K562 (cell line): ENCODE data around the gene GAPDH. TPM values are rescaled to one million over a fixed set of nuclear protein-coding genes. Genes with fewer than 3 reads are reported as not detected.
A peak's percentile ranks its signal among the peaks of the same experiment; 100 is the strongest.

Experiments
- ADNP ChIP-seq: fragments of 200-800 bp; sonication (Bioruptor generic); IDR thresholded peaks from 2 replicates; pipeline ENCODE4 v1.6.1; 2016; ENCODE audit warnings: missing genetic modification characterization, missing compliant biosample characterization
- CHD2 ChIP-seq: IDR thresholded peaks from 2 replicates; pipeline ENCODE4 v1.6.1; 2011; ENCODE audit warnings: low read depth, low read length
- E2F3 ChIP-seq: fragments of 250-450 bp; sonication (Bioruptor Pico); IDR thresholded peaks from 2 replicates; pipeline ENCODE4 v1.4.0; 2020; ENCODE audit warnings: mild to moderate bottlenecking
- EP300 ChIP-seq: IDR thresholded peaks from 2 replicates; pipeline ENCODE4 v1.6.1; 2012; ENCODE audit warnings: low read length, improper control_type of control experiment
- FOSL1 ChIP-seq: fragments of 200-800 bp; sonication (Bioruptor generic); conservative IDR thresholded peaks from 2 replicates; pipeline ENCODE4 v1.6.1; 2016; ENCODE audit warnings: missing genetic modification characterization, missing compliant biosample characterization
- KHSRP ChIP-seq: fragments of 450-650 bp; IDR thresholded peaks from 2 replicates; pipeline ENCODE4 v1.6.1; 2017
- NFXL1 ChIP-seq: fragments of 450-650 bp; formaldehyde crosslinking; IDR thresholded peaks from 2 replicates; pipeline ENCODE4 v1.4.0; 2021; ENCODE audit warnings: mild to moderate bottlenecking
- PHTF2 ChIP-seq: fragments of 250-450 bp; sonication (Bioruptor Pico); IDR thresholded peaks from 2 replicates; pipeline ENCODE4 v1.5.0; 2021; ENCODE audit warnings: mild to moderate bottlenecking
- POLR3A ChIP-seq: IDR thresholded peaks from 2 replicates; pipeline ENCODE4 v1.6.1; 2011; ENCODE audit warnings: borderline replicate concordance, mild to moderate bottlenecking, moderate library complexity; ENCODE audit not compliant: insufficient read length, insufficient read depth; ENCODE audit errors: extremely low read depth
- RBM15 ChIP-seq: fragments of 200-400 bp; formaldehyde crosslinking; IDR thresholded peaks from 2 replicates; pipeline ENCODE4 v1.6.1; 2018; ENCODE audit warnings: mild to moderate bottlenecking, low read length, moderate library complexity; ENCODE audit not compliant: insufficient read depth
- TAF9B ChIP-seq: fragments of 450-650 bp; IDR thresholded peaks from 2 replicates; pipeline ENCODE4 v1.6.1; 2018; ENCODE audit warnings: mild to moderate bottlenecking; ENCODE audit not compliant: partially characterized antibody
- ZFPM2 ChIP-seq: fragments of 250-450 bp; sonication (Bioruptor Pico); IDR thresholded peaks from 2 replicates; pipeline ENCODE4 v1.5.1; 2022; ENCODE audit warnings: mild to moderate bottlenecking
- ZNF124 ChIP-seq: sonication (generic); formaldehyde crosslinking; IDR thresholded peaks from 2 replicates; pipeline ENCODE4 v1.8.1; 2022; ENCODE audit warnings: missing genetic modification reagents
- polyA plus RNA-seq, 8 experiments: library from polyadenylated mRNA; depleted of rRNA in 4 of 8; stranded (reverse) in 5 of 8; unstranded in 3 of 8; fragments of >200 nt; fragmentation: Nextera tagmentation in 2 of 8; fragmentation: Illumina TruSeq in 1 of 8; extraction: Ambion mirVana in 2 of 8; extraction: Trizol in 1 of 8; gene quantifications; 2 replicates each; pipeline versions ENCODE4 v1.2.1 to v1.2.3, GENCODE V29; 2011 to 2014; ENCODE audit warnings: inconsistent platforms in 1 of 8, missing spikeins in 1 of 8
- total RNA-seq, 7 experiments: library from RNA; depleted of rRNA in 6 of 7; stranded (reverse); fragments of >200 nt in 6 of 7; fragmentation: Illumina TruSeq in 2 of 7; extraction: Trizol in 2 of 7; gene quantifications; 2 replicates each; pipeline versions ENCODE4 v1.2.1 to v1.2.3, GENCODE V29; 2011 to 2021; ENCODE audit warnings: low replicate concordance in 1 of 7
- TF ChIP-seq, protein P1 (sequence below): sonication (generic); formaldehyde crosslinking; IDR thresholded peaks from 2 replicates; pipeline ENCODE4 v1.8.1; 2023; ENCODE audit warnings: missing genetic modification reagents, mild to moderate bottlenecking, borderline replicate concordance
- TF ChIP-seq, protein P2 (sequence below): IDR thresholded peaks from 2 replicates; pipeline ENCODE4 v1.6.1; 2016; ENCODE audit warnings: missing genetic modification characterization, missing compliant biosample characterization
- TF ChIP-seq, protein P3 (sequence below): fragments of 450-650 bp; IDR thresholded peaks from 2 replicates; pipeline ENCODE4 v1.6.1; 2014; ENCODE audit warnings: low read depth, mild to moderate bottlenecking, moderate library complexity, borderline replicate concordance
- TF ChIP-seq, protein P4 (sequence below), 2 experiments: fragments of 450-650 bp in 1 of 2; sonication (generic) in 1 of 2; formaldehyde crosslinking in 1 of 2; IDR thresholded peaks in 1 of 2; conservative IDR thresholded peaks in 1 of 2; 2 replicates each; pipeline versions ENCODE4 v1.6.1 to v1.8.1; 2016 to 2023; ENCODE audit warnings: mild to moderate bottlenecking in 2 of 2, moderate library complexity in 2 of 2, inconsistent platforms in 1 of 2, missing genetic modification reagents in 1 of 2
- TF ChIP-seq, protein P5 (sequence below): fragments of 450-650 bp; formaldehyde crosslinking; IDR thresholded peaks from 2 replicates; pipeline ENCODE4 v1.4.0; 2022; ENCODE audit warnings: mild to moderate bottlenecking, moderate library complexity

GAPDH gene
- total and polyA plus RNA-seq, 9 of the 15 experiments (the other 6 are each of a cell fraction or from before 2014, with no cell fraction given): 2,206 to 6,793 (median 4,217) TPM

DNA sequence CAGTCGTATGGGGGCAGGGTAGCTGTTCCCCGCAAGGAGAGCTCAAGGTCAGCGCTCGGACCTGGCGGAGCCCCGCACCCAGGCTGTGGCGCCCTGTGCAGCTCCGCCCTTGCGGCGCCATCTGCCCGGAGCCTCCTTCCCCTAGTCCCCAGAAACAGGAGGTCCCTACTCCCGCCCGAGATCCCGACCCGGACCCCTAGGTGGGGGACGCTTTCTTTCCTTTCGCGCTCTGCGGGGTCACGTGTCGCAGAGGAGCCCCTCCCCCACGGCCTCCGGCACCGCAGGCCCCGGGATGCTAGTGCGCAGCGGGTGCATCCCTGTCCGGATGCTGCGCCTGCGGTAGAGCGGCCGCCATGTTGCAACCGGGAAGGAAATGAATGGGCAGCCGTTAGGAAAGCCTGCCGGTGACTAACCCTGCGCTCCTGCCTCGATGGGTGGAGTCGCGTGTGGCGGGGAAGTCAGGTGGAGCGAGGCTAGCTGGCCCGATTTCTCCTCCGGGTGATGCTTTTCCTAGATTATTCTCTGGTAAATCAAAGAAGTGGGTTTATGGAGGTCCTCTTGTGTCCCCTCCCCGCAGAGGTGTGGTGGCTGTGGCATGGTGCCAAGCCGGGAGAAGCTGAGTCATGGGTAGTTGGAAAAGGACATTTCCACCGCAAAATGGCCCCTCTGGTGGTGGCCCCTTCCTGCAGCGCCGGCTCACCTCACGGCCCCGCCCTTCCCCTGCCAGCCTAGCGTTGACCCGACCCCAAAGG lies 804 bp downstream of the GAPDH start (continued):
- TF ChIP-seq, protein P1, sequence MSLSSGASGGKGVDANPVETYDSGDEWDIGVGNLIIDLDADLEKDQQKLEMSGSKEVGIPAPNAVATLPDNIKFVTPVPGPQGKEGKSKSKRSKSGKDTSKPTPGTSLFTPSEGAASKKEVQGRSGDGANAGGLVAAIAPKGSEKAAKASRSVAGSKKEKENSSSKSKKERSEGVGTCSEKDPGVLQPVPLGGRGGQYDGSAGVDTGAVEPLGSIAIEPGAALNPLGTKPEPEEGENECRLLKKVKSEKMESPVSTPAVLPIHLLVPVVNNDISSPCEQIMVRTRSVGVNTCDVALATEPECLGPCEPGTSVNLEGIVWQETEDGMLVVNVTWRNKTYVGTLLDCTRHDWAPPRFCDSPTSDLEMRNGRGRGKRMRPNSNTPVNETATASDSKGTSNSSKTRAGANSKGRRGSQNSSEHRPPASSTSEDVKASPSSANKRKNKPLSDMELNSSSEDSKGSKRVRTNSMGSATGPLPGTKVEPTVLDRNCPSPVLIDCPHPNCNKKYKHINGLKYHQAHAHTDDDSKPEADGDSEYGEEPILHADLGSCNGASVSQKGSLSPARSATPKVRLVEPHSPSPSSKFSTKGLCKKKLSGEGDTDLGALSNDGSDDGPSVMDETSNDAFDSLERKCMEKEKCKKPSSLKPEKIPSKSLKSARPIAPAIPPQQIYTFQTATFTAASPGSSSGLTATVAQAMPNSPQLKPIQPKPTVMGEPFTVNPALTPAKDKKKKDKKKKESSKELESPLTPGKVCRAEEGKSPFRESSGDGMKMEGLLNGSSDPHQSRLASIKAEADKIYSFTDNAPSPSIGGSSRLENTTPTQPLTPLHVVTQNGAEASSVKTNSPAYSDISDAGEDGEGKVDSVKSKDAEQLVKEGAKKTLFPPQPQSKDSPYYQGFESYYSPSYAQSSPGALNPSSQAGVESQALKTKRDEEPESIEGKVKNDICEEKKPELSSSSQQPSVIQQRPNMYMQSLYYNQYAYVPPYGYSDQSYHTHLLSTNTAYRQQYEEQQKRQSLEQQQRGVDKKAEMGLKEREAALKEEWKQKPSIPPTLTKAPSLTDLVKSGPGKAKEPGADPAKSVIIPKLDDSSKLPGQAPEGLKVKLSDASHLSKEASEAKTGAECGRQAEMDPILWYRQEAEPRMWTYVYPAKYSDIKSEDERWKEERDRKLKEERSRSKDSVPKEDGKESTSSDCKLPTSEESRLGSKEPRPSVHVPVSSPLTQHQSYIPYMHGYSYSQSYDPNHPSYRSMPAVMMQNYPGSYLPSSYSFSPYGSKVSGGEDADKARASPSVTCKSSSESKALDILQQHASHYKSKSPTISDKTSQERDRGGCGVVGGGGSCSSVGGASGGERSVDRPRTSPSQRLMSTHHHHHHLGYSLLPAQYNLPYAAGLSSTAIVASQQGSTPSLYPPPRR: no peak
- TF ChIP-seq, protein P2, sequence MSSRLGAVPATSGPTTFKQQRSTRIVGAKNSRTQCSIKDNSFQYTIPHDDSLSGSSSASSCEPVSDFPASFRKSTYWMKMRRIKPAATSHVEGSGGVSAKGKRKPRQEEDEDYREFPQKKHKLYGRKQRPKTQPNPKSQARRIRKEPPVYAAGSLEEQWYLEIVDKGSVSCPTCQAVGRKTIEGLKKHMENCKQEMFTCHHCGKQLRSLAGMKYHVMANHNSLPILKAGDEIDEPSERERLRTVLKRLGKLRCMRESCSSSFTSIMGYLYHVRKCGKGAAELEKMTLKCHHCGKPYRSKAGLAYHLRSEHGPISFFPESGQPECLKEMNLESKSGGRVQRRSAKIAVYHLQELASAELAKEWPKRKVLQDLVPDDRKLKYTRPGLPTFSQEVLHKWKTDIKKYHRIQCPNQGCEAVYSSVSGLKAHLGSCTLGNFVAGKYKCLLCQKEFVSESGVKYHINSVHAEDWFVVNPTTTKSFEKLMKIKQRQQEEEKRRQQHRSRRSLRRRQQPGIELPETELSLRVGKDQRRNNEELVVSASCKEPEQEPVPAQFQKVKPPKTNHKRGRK (tag): no peak
- TF ChIP-seq CHD2 (no peak), RBM15 (no peak), ADNP (tag) (no peak), ZFPM2 (no peak), NFXL1 (CRISPR knock-in tag) (no peak), ZNF124 (CRISPR knock-in tag) (no peak), PHTF2 (CRISPR knock-in tag) (no peak), E2F3 (CRISPR knock-in tag) (no peak), TAF9B (no peak), EP300 (no peak), FOSL1 (tag) (peak; percentile 41), POLR3A (no peak), KHSRP (no peak)
- TF ChIP-seq, protein P3, sequence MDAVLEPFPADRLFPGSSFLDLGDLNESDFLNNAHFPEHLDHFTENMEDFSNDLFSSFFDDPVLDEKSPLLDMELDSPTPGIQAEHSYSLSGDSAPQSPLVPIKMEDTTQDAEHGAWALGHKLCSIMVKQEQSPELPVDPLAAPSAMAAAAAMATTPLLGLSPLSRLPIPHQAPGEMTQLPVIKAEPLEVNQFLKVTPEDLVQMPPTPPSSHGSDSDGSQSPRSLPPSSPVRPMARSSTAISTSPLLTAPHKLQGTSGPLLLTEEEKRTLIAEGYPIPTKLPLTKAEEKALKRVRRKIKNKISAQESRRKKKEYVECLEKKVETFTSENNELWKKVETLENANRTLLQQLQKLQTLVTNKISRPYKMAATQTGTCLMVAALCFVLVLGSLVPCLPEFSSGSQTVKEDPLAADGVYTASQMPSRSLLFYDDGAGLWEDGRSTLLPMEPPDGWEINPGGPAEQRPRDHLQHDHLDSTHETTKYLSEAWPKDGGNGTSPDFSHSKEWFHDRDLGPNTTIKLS: no peak
- TF ChIP-seq, protein P4, sequence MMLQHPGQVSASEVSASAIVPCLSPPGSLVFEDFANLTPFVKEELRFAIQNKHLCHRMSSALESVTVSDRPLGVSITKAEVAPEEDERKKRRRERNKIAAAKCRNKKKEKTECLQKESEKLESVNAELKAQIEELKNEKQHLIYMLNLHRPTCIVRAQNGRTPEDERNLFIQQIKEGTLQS (IDR thresholded peaks at IDR 0.05): no peak; the same call in 1 of the 2 replicates
- TF ChIP-seq, protein P4 (CRISPR knock-in tag; conservative IDR thresholded peaks at IDR 0.05): no peak
- TF ChIP-seq, protein P5, sequence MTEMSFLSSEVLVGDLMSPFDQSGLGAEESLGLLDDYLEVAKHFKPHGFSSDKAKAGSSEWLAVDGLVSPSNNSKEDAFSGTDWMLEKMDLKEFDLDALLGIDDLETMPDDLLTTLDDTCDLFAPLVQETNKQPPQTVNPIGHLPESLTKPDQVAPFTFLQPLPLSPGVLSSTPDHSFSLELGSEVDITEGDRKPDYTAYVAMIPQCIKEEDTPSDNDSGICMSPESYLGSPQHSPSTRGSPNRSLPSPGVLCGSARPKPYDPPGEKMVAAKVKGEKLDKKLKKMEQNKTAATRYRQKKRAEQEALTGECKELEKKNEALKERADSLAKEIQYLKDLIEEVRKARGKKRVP (CRISPR knock-in tag): no peak
